B cell (primary cell): Measurements from ENCODE around the gene ANKLE2.

Source experiments
- CTCF ChIP-seq: fragments of 200-600 bp; IDR thresholded peaks from one replicate; pipeline ENCODE4 v1.8.0; 2022; ENCODE audit warnings: antibody characterized with exemption, mild to moderate bottlenecking
- EZH2 ChIP-seq: IDR thresholded peaks from 2 replicates; pipeline ENCODE4 v1.6.1; 2012; ENCODE audit warnings: borderline replicate concordance, low read depth, mild to moderate bottlenecking, moderate library complexity, low read length; ENCODE audit not compliant: insufficient read depth, poor library complexity, severe bottlenecking

GRCh38 chr12:132783917-132784531, 22.4 kb upstream of the ANKLE2 start:
- TF ChIP-seq CTCF (no peak), EZH2 (no peak)
